Mesenchymal stem cell (in vitro differentiated cells and primary cell): ENCODE measurements around the gene UCN3.

Experiments used
- DNase-seq: peaks from one replicate; pipeline ENCODE4 v3.0.0-alpha.2; 2013
- H2AFZ ChIP-seq: one replicate; pipeline ENCODE4 v1.6.1; 2013; ENCODE audit warnings: low read depth, mild to moderate bottlenecking, control low read depth, inconsistent platforms, low read length, moderate library complexity
- H2AK5ac ChIP-seq: 2 replicates; pipeline ENCODE4 v1.6.1; 2013; ENCODE audit warnings: low read length, moderate library complexity, mild to moderate bottlenecking, inconsistent platforms; ENCODE audit not compliant: severe bottlenecking
- H2BK120ac ChIP-seq: one replicate; pipeline ENCODE4 v1.6.1; 2013; ENCODE audit warnings: low read depth, mild to moderate bottlenecking, inconsistent platforms, low read length, moderate library complexity
- H2BK12ac ChIP-seq, 2 experiments: one replicate each; pipeline ENCODE4 v1.6.1; 2013; ENCODE audit warnings: inconsistent platforms in 2 of 2, low read length in 2 of 2, mild to moderate bottlenecking in 2 of 2, moderate library complexity in 2 of 2, control low read depth in 1 of 2
- H2BK15ac ChIP-seq: one replicate; pipeline ENCODE4 v1.6.1; 2013; ENCODE audit warnings: mild to moderate bottlenecking, low read depth, inconsistent platforms; ENCODE audit not compliant: poor library complexity, severe bottlenecking
- H2BK5ac ChIP-seq: 2 replicates; pipeline ENCODE4 v1.6.1; 2013; ENCODE audit warnings: low read depth, mild to moderate bottlenecking, low read length, control low read depth, inconsistent platforms; ENCODE audit not compliant: poor library complexity, severe bottlenecking
- H3K14ac ChIP-seq, 2 experiments: one replicate each; pipeline ENCODE4 v1.6.1; 2013; ENCODE audit warnings: inconsistent platforms in 2 of 2, low read length in 2 of 2, control low read depth in 1 of 2, mild to moderate bottlenecking in 1 of 2, moderate library complexity in 1 of 2
- H3K18ac ChIP-seq, 2 experiments: one replicate each; pipeline ENCODE4 v1.6.1; 2013; ENCODE audit warnings: inconsistent platforms in 2 of 2, low read length in 2 of 2, control low read depth in 1 of 2, low read depth in 1 of 2, mild to moderate bottlenecking in 1 of 2
- H3K23ac ChIP-seq, 2 experiments: one replicate each; pipeline ENCODE4 v1.6.1; 2013; ENCODE audit warnings: inconsistent platforms in 2 of 2, low read length in 2 of 2, mild to moderate bottlenecking in 2 of 2, moderate library complexity in 2 of 2, control low read depth in 1 of 2
- H3K27ac ChIP-seq: 2 replicates; pipeline ENCODE4 v1.5.1; 2013; ENCODE audit warnings: mild to moderate bottlenecking, moderate library complexity, low read length, control low read depth, inconsistent platforms; ENCODE audit not compliant: poor library complexity, severe bottlenecking
- H3K27me3 ChIP-seq, 2 experiments: 2 replicates each; pipeline versions ENCODE4 v1.6.1 to v1.7.0; 2013; ENCODE audit warnings: low read length in 2 of 2, mild to moderate bottlenecking in 2 of 2, moderate library complexity in 2 of 2, control low read depth in 1 of 2, inconsistent platforms in 1 of 2; ENCODE audit not compliant: control insufficient read depth in 1 of 2, insufficient read depth in 1 of 2
- H3K36me3 ChIP-seq, 2 experiments: 2 replicates each; pipeline versions ENCODE4 v1.6.1 to v1.7.0; 2013; ENCODE audit warnings: low read length in 2 of 2, control low read depth in 1 of 2, inconsistent platforms in 1 of 2, low read depth in 1 of 2, mild to moderate bottlenecking in 1 of 2; ENCODE audit not compliant: insufficient read depth in 2 of 2, control insufficient read depth in 1 of 2
- H3K4ac ChIP-seq, 2 experiments: one replicate each; pipeline ENCODE4 v1.6.1; 2013; ENCODE audit warnings: inconsistent platforms in 2 of 2, low read length in 2 of 2, mild to moderate bottlenecking in 2 of 2, moderate library complexity in 2 of 2, control low read depth in 1 of 2, low read depth in 1 of 2
- H3K4me1 ChIP-seq: 2 replicates; pipeline ENCODE4 v1.6.1; 2013; ENCODE audit warnings: low read depth, low read length, control low read depth; ENCODE audit not compliant: control insufficient read depth, insufficient read depth
- H3K4me2 ChIP-seq: 2 replicates; pipeline ENCODE4 v1.6.1; 2013; ENCODE audit warnings: low read length, mild to moderate bottlenecking, inconsistent platforms; ENCODE audit not compliant: poor library complexity, severe bottlenecking
- H3K4me3 ChIP-seq, 2 experiments: 2 replicates each; pipeline versions ENCODE4 v1.5.1 to v1.7.0; 2013; ENCODE audit warnings: low read length in 2 of 2, mild to moderate bottlenecking in 2 of 2, control low read depth in 1 of 2, low read depth in 1 of 2; ENCODE audit not compliant: insufficient read depth in 1 of 2
- H3K79me1 ChIP-seq: replicated peaks from 2 replicates; pipeline ENCODE4 v1.6.1; 2013; ENCODE audit warnings: mild to moderate bottlenecking, control low read depth, low read length, inconsistent platforms; ENCODE audit not compliant: poor library complexity, severe bottlenecking
- H3K9ac ChIP-seq: 2 replicates; pipeline ENCODE4 v1.7.0; 2013; ENCODE audit warnings: mild to moderate bottlenecking, low read length, moderate library complexity
- H3K9me3 ChIP-seq: 2 replicates; pipeline ENCODE4 v1.7.0; 2013; ENCODE audit warnings: mild to moderate bottlenecking, low read length; ENCODE audit not compliant: control insufficient read depth
- H4K8ac ChIP-seq: one replicate; pipeline ENCODE4 v1.6.1; 2013; ENCODE audit warnings: inconsistent platforms, mild to moderate bottlenecking, low read length, moderate library complexity
- H4K91ac ChIP-seq: one replicate; pipeline ENCODE4 v1.6.1; 2013; ENCODE audit warnings: mild to moderate bottlenecking, low read length, inconsistent platforms
- WGBS: methylation state at CpG from one replicate; pipeline ENCODE4 v1.1.7; 2013; ENCODE audit warnings: mixed read lengths; 5-methylcytosine and 5-hydroxymethylcytosine counted together

Gene UCN3

DNA sequence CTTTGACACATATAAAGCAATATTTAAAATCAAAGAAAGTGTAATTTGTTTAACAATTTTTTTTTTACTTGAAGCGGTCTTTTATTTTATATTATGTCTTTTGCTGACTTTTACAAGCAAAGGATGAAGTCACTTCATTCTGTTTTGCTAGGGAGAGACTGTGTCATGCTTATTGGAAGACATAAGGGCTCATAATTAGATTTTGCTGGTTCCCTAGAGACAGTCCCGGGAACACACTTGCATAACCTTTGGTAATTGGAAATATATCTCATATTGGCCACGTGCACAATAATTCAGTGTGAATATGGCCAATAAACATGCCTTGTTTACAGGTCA lies 47.1 kb downstream of the UCN3 start:
- H3K9me3 ChIP-seq = no peaks in the 10 kb centered on the region
- DNase-seq = no peak
- no peak overlapping the region for H4K91ac ChIP-seq
- peaks cover 0 to under 1% of the 10 kb centered on the region in 2 experiments for H3K36me3 ChIP-seq
- peak overlapping the region in 1 of 2 experiments; percentile 80 for H3K4me3 ChIP-seq
- no peak overlapping the region for H3K14ac ChIP-seq
- H2AFZ ChIP-seq = no peak overlapping the region
- H2BK120ac ChIP-seq = no peak overlapping the region
- peaks cover 0 to 6% of the 10 kb centered on the region in 2 experiments for H3K27me3 ChIP-seq
- H3K9ac ChIP-seq = peak overlapping the region; percentile 79
- H2AK5ac ChIP-seq = no peak overlapping the region
- 80% methylated on average over 3 of the region's 3 CpGs for WGBS
- H3K18ac ChIP-seq = no peak overlapping the region
- no peak overlapping the region for H2BK12ac ChIP-seq
- H3K79me1 ChIP-seq = peaks cover 5% of the 10 kb centered on the region
- no peaks in the 10 kb centered on the region for H3K4me1 ChIP-seq
- H3K4me2 ChIP-seq = peak overlapping the region; percentile 51
- no peak overlapping the region for H3K23ac ChIP-seq
- no peak overlapping the region for H4K8ac ChIP-seq
- no peak overlapping the region for H2BK15ac ChIP-seq
- H3K27ac ChIP-seq = no peak overlapping the region
- H3K4ac ChIP-seq = no peak overlapping the region
- H2BK5ac ChIP-seq = no peak overlapping the region

DNA sequence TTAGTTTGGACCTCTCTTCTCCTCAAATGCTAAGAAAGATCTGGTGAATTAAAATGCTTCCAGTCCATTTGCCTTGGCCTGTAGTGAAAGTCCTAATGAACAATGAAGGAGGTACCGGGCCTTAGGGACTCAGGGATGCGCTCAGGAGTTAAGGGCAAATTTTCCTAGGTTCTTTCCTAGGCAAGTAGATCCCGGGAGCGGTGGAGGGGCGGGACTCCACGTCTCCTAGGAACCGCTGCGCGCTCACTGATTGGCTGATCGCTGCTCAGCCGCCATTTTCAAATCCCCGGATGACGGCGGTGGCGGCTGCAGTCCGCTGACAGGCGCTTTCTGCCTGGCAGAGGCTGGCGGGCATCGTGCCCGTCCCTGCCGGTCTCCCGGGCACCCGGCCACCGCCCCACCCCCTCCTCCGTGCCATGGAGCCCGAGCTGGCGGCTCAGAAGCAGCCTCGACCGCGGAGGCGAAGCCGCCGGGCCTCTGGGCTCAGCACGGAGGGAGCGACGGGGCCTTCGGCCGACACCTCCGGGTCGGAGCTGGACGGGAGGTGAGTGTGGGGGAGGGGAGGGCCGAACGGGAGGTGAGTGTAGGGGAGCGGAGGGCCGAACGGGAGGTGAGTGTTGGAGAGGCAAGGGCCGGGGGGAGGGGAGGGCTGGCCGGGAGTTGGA lies 47.6 kb downstream of the UCN3 start, which contains the start of gene NET1:
Gene NET1, plus strand, starts transcription at position 281 of the 665 bp plus-strand sequence. Its CDS starts 136 bp downstream, at position 417.
- no peak within 1 kb of the TSS for H2BK120ac ChIP-seq
- peaks cover 9% of the 10 kb centered on the region for H3K79me1 ChIP-seq
- no peak within 1 kb of the TSS for H4K91ac ChIP-seq
- H2BK12ac ChIP-seq = no peak within 1 kb of the TSS
- H2AFZ ChIP-seq = no peak within 1 kb of the TSS
- H3K18ac ChIP-seq = peak within 1 kb of the TSS in 1 of 2 experiments; percentile 50
- peak; percentile 89 for DNase-seq
- peak within 1 kb of the TSS; percentile 80 for H3K9ac ChIP-seq
- peak within 1 kb of the TSS; percentile 80 to 87 for H3K4me3 ChIP-seq
- no peak within 1 kb of the TSS for H2AK5ac ChIP-seq
- H3K4ac ChIP-seq = no peak within 1 kb of the TSS
- H2BK5ac ChIP-seq = no peak within 1 kb of the TSS
- WGBS = under 1% methylated on average over 35 of the region's 48 CpGs
- no peaks in the 10 kb centered on the region for H3K4me1 ChIP-seq
- no peak within 1 kb of the TSS for H3K27ac ChIP-seq
- H3K27me3 ChIP-seq = peaks cover 0 to 6% of the 10 kb centered on the region in 2 experiments
- no peak within 1 kb of the TSS for H3K23ac ChIP-seq
- no peaks in the 10 kb centered on the region for H3K9me3 ChIP-seq
- H3K14ac ChIP-seq = no peak within 1 kb of the TSS
- peaks cover 0 to 3% of the 10 kb centered on the region in 2 experiments for H3K36me3 ChIP-seq
- no peak within 1 kb of the TSS for H4K8ac ChIP-seq
- no peak within 1 kb of the TSS for H2BK15ac ChIP-seq
- peak within 1 kb of the TSS; percentile 74 for H3K4me2 ChIP-seq

DNA sequence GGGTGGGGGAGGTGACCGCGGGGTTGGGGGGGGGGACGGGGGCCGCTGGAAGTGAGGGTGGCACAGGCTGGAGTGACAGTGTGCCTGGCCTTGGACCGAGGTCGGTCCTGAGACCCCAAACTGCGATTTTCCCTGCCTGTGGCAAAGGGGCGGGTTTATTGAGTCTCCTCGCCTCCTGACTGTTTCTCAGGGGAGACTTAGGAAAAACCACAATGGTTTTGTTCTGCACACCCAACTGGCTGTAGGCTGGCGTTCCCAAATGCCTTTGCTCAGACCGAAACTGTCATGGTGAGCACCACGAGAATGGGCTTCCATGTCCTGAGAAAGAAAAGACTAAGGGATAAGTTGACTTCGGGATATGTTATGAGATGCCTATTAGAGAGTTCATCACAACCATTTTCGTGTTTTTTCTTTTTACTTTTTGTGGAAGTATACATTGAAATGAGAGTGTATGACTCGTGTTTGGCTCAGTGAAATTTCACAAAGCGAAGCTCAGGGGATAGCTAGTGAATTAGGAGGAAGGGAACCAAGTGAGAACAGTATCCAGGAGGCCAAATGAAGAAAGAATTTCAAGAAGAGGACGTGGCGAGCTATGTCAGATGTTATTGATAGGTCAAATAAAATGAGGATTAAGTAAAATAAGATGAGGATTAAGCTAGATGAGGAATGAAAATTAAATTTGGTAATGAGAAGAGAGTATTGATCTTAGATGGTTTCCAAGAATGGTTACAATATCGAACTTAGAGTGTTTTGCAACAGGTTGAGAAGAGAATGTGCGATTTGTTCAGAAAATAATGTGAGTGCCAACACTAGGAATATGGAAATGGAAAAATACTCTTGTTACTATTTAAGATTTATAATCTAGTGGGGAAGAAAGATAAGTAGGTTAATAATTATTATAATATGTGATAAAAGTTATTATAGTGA lies 48.5 kb downstream of the UCN3 start:
- Histone ChIP-seq H3K4me1 (no peaks in the 10 kb centered on the region), H3K4ac (no peak overlapping the region), H3K9me3 (peaks cover 2% of the 10 kb centered on the region), H3K4me3 (peak overlapping the region; percentile 80 to 87), H4K8ac (no peak overlapping the region), H3K9ac (peak overlapping the region; percentile 80), H4K91ac (no peak overlapping the region), H2AFZ (no peak overlapping the region), H3K4me2 (peak overlapping the region; percentile 62), H2AK5ac (no peak overlapping the region), H3K27ac (no peak overlapping the region), H3K14ac (no peak overlapping the region), H3K18ac (no peak overlapping the region), H2BK120ac (no peak overlapping the region), H2BK5ac (no peak overlapping the region), H3K79me1 (peaks cover 11% of the 10 kb centered on the region), H2BK12ac (no peak overlapping the region), H3K27me3 (peaks cover 0 to 6% of the 10 kb centered on the region in 2 experiments), H3K36me3 (peaks cover 0 to 3% of the 10 kb centered on the region in 2 experiments), H2BK15ac (no peak overlapping the region), H3K23ac (no peak overlapping the region)
- peak; percentile 75 for DNase-seq
- 15% methylated on average over 18 of the region's 20 CpGs for WGBS

DNA sequence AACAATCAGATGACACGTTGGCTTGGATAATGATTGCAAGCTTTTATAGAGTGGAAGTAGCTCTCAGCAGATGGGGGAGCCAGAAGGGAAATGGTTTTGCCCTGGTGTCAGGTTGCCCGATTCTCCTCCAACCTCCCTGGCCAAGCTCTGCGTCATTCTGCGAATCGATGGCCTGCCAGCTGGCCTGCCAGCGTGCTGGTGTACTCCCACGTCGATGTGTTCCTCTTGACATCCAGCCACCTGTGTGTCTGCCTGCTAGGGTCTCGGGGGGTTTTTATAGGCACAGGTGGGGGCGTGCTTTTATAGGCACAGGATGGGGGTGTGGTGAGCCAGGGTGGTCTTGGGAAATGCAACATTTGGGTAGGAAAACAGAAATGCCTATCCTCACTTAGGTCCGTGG lies 52.2 kb downstream of the UCN3 start:
- no peak overlapping the region for H3K9ac ChIP-seq
- H3K9me3 ChIP-seq = peaks cover 19% of the 10 kb centered on the region
- H2AK5ac ChIP-seq = no peak overlapping the region
- H4K91ac ChIP-seq = no peak overlapping the region
- no peak overlapping the region for H2BK120ac ChIP-seq
- H3K27me3 ChIP-seq = no peaks in the 10 kb centered on the region
- no peak overlapping the region for H3K4me3 ChIP-seq
- H3K4me2 ChIP-seq = no peak overlapping the region
- no peak overlapping the region for H2BK12ac ChIP-seq
- no peak overlapping the region for H3K14ac ChIP-seq
- DNase-seq = no peak
- peak overlapping the region; percentile 40 for H4K8ac ChIP-seq
- H2AFZ ChIP-seq = no peak overlapping the region
- no peak overlapping the region for H3K4ac ChIP-seq
- 78% methylated on average over 11 of the region's 11 CpGs for WGBS
- H3K27ac ChIP-seq = no peak overlapping the region
- peaks cover 12% of the 10 kb centered on the region for H3K79me1 ChIP-seq
- no peak overlapping the region for H2BK5ac ChIP-seq
- no peak overlapping the region for H2BK15ac ChIP-seq
- H3K4me1 ChIP-seq = no peaks in the 10 kb centered on the region
- no peak overlapping the region for H3K18ac ChIP-seq
- no peak overlapping the region for H3K23ac ChIP-seq
- peaks cover 0 to 3% of the 10 kb centered on the region in 2 experiments for H3K36me3 ChIP-seq
